GM12892 (cell line): ENCODE data around the gene HPCAL1.

ENCODE experiments used
- POLR2A ChIP-seq: IDR thresholded peaks from 2 replicates; pipeline ENCODE4 v1.6.1; 2011; ENCODE audit warnings: low read depth, low read length, control low read depth
- POLR2AphosphoS5 ChIP-seq: IDR thresholded peaks from 2 replicates; pipeline ENCODE4 v1.6.1; 2011; ENCODE audit warnings: low read depth, low read length, control low read depth

DNA sequence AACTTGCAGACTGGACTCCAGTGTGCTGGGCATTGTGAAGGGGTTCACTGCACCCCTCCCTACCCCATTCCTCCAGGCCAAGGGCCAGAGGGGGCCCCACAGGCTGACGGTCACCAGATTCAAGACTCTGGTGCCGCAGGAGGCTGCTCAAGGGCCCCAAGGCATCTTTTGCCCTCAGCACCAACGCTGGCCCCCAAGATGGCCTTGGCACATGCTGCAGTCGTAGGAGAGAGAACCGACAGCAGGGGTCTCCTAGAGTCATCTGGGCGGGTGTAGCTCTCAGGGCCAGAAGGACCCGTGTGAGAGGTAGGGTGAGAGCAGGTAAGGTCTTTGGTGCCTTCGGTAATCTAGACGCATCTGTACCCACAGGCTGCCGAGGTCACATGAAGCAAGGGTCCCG lies 164.1 kb downstream of the HPCAL1 start:
- TF ChIP-seq POLR2AphosphoS5 = no peak
- no peak for TF ChIP-seq POLR2A
